ENCODE data around the gene GAPVD1.

- TF ChIP-seq POLR2A (IDR thresholded peaks at IDR 0.05; ENCODE audit: low read depth, low read length) = no peak
- TF ChIP-seq POLR2AphosphoS5 (IDR thresholded peaks at IDR 0.05; ENCODE audit: low read depth, low read length) = no peak
- no peak for TF ChIP-seq TAF1 (IDR thresholded peaks at IDR 0.05; ENCODE audit: low read depth, low read length)
Measured at GRCh38 chr9:125370786-125371185, 109.2 kb downstream of the GAPVD1 start.

Measured in GM12891 (cell line).